Hematopoietic multipotent progenitor cell treated with erythropoietin and hydrocortisone succinate and interleukin-3 and kit ligand, for 17 days (in vitro differentiated cells): Measurements from ENCODE around the gene RTN1.

ENCODE experiments used
- DNase-seq: peaks from one replicate; pipeline ENCODE4 v3.0.0-alpha.2; 2015; ENCODE audit warnings: low spot score

Gene RTN1

DNA sequence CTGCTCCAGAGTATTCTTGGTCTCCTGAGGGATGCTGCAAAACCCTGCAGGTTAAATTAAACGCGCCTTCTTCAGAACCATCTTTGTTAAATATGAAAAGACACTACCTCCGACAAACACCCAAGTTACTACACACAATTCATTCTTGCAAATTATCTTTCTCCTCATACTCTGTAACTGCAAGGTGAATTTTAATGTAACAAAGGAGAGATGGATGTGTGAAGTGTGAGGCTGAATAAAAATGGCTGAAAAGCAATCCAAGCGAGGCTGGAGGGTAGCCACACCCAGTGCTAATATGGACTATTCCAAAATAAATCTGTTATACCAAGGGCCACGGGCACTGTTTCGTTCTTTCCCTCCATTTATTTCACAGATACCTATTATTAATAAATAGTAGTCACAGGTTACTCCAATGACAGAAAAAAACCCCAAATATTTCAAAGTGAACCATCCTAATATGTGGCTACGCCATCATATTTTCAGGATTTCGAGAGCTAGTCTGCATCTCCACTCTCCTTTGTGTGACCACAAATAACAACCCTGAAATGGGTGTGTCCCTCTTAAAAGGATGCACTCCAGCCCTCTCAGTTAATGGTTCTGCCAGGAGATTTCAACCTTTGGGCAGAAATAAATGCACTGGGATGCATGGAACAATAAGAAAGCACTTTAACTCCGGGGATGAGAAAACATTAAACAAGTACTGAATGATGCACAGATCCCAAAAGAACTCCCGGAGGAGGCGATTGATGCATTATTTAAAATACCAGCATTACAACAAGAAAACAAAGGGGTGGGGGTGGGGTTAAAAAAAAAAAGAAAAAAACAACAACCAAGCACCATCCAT, 240.9 kb downstream of the RTN1 start:
- DNase-seq = no peak

GRCh38 chr14:59627011-59627520, 243.5 kb downstream of the RTN1 start:
- DNase-seq = no peak

- DNase-seq = no peak
These were observed 247.9 kb downstream of the RTN1 start for GRCh38 chr14:59622631-59623030.

DNA sequence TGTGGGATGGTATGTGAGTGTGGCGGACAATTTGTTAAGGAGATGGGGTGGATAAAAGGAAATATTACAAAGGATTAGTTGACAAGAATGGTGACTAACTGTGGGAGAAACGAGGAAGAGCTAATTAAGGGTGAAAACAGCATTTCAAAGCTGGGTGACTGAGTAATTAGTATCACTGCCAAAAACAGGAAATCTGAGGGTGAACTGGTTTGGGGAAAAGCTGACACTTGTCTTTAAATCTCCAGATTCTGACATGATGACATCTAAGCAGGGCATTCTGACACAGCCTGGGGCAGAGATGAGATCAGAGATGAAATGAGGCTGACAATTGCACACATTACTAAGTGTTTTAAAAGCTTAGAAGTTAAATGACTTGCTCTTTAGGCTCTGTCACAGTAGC, 251.5 kb downstream of the RTN1 start:
- no peak for DNase-seq

GRCh38 chr14:59601056-59601455, 269.5 kb downstream of the RTN1 start:
- DNase-seq = no peak

GRCh38 chr14:59600211-59600945, 270.2 kb downstream of the RTN1 start:
- no peak for DNase-seq

DNA sequence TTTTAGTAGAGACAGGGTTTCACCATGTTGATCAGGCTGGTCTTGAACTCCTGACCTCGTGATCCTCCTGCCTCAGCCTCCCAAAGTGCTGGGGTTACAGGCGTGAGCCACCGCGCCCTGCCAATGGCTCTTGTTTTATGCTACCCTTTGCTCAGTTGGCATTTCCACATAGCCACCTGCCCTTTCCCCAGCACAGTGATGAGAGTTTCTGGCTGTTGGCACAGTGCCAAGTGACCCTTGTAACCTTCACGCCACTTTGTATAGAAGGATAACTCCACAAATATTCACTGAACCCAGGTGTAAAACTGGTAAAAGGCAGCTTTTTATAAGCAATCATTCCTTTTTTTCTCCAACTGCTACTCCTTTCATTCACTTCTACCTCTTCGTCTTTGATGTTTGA, 275.5 kb downstream of the RTN1 start:
- DNase-seq = no peak

- no peak for DNase-seq
These were observed 278.8 kb downstream of the RTN1 start for GRCh38 chr14:59591641-59592370.

DNA sequence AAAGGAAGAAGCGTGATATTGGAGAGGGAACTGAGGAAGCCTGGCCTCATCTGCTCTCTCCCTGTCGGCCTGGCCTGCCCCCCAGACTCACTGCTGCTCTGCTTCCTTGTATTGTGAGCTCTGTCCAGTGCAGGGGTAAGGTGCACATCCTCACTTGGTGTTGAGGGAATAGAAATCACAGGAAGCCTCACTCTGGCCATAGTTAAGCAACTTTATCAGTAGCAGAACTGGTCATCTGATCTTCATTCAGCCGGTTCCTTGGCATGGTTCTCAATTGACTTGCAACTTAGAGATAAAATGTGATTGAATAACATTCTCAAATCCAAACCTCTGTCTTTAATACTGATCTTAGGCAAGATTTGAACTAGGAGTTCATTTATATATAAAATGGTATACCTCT, 282.5 kb downstream of the RTN1 start:
- no peak for DNase-seq

DNA sequence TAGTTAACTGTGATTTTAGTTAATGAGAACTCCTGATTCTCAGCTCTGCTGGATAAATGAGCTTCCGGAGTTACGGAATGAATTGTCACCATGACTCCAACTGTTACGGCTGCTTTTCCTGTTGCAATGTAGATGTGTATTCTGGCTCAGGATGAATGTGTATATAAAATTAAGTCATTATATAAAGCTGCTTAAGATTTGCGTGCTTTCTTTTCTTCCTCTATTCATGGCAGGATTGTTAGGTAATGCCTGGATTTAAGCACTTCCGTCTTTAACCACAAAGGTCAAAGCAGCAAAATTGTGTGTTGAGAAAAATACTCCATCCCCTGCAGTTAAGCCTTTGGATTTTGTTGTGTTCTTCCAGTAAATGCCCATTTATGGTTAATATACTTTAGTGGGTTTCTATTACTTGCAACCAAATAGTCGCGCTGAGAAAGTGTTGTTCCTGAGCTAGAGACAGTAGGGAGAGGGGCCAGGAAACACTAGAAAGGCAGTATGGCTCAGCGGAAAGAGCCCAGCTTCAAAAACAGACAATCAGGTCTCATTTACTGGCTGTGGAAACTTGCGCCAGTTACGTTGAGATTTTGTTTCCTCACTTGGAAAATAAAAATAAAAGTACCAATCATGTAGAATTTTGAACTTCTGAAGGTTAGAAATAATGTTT, 284.6 kb downstream of the RTN1 start:
- no peak for DNase-seq

DNA sequence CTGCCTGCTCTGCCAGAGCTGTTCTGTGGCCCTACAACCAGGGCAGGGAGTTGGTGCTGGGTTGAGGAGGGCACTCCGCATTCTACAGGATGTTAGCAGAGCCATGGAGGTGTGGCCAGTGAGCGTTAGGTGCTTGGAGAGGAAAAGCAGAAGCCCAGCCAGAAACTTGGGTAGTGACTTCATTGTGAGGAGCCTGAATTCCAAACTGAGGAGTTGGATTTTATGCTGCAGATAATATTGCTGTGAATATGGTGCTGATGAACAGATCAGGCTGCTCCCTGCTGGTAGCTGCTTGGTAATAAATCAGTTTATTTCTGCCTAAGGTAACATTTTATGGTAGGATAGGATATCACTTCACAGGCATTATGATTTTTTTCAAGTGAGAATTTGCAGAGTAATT, 286.8 kb downstream of the RTN1 start:
- no peak for DNase-seq

DNA sequence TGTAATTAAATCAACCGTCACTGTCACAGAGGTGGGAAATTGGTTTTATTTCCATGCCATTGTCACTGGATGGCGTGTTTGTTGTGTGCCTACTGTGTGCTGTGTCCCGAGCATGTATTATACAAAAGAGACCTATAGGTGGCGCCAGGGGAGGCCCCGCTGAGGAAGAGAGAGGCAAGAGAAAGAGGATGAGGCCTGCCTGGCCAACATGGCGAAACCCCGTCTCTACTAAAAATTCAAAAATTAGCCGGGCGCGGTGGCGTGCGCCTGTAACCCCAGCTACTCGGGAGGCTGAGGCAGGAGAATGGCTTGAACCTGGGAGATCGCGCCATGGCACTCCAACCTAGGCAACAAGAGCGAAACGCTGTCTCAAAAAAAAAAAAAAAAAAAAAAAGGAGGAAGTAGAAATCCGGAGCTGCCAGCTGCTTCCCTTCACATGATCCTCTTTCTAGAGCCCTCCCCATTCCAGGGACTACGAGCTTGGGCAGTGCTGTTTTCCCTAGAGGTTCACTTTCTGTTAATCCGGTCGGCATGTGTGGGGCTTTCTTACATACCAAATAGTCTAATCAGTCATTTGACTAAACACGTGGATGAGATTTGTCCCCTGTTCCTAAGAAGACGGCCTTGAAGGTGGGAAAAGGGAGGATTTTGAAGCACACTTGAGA, 287.6 kb downstream of the RTN1 start:
- no peak for DNase-seq

- DNase-seq = no peak
These were observed 288.4 kb downstream of the RTN1 start for GRCh38 chr14:59582161-59582560.

DNA sequence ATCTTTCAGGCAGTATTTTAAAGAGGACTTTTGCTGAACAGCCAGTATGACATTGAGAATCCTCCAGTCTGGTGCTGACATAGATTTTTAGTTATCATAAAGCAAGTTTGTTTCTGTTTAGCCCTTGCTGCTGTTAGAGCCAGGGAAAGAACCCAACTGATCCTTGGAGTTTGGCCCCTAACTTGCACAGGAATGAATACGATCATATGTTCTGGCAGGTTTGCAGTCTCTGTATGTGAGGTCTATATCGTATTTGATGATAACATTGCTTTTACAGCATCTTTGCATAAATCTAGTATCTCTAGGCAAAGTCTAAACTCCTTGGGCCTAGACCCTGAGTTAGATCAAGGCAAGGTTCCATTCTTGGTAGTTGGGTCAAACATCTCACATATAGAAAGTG, 289.7 kb downstream of the RTN1 start:
- DNase-seq = no peak

- DNase-seq = peak; percentile 78
These were observed 294.0 kb downstream of the RTN1 start, which contains the start of gene CCDC175 for GRCh38 chr14:59576332-59577294. Gene CCDC175, minus strand, starts transcription at chr14:59576812. Its CDS starts 37 bp downstream, at chr14:59576775.

DNA sequence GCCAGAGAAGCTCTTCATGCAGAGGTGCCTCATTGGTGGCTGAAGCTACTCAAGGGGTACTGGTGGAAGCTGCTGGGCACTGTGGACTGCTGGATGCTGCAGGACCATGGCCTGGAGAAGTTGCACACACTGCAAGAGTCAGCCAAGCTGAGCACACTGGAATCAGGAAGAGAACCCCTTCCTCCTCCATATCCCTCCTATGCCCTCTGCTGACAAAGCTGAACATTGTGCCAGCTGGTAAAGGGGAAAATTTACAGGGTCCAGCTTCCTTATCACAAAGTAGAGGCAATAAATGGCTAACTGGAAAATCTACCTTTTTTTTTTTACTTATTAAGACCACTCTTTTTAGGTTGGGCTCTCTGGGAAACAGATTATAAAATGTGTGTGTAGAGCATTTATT, 300.5 kb downstream of the RTN1 start:
- DNase-seq = no peak

DNA sequence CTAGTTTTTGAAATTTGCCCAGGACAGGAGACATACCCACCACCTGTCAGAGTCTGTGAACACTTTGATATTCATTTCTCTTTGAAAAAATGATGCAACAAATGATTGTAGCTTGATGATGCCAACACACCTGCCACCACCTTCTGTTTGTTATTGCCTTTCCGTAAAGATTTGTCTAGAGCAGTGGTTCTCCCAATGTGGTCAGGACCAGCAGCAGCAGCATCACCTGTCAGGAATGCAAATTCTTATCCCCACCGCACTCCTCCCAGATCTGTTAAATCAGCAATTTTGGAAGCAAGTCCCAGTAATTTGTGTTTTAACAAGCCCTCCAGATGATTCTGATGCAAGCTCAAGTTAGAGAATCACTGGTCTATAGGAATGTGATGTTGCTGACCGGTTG, 303.9 kb downstream of the RTN1 start:
- DNase-seq = no peak

- DNase-seq = no peak
These were observed 304.3 kb downstream of the RTN1 start for GRCh38 chr14:59566296-59566695.

GRCh38 chr14:59565087-59565486, 305.5 kb downstream of the RTN1 start:
- no peak for DNase-seq

DNA sequence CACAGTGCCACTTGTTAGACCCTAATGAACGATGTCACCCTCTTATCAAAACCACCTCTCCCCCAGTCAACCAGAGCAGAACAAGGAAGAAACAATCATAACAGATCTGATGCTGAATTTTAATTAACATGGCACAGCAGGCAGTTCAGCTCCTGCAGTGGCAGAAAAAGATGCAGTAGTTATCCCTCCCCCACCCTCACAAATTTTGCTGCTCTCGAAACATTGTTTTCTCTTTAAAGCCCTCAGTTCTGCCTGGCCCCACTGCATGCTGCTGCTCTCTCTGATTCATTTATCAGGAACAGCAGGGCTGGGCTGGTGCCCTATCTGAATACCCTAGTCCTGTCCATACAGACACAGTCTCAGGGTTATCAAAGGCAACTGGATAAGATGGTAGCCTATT, 306.2 kb downstream of the RTN1 start:
- no peak for DNase-seq
